Femur (tissue), 1 donor: ENCODE results near the gene BLOC1S3.
"Not testable (repeated sequence)": the region's sequence is repeated elsewhere in the genome, so short reads cannot be mapped to it uniquely, and the experiment has no call there.

Source experiments
- DNase-seq: peaks from one replicate; pipeline ENCODE4 v3.0.0-alpha.2; 2017

Gene BLOC1S3

GRCh38 chr19:45186509-45187334 lies 8.1 kb downstream of the BLOC1S3 start:
- peak; percentile 19 for DNase-seq

- DNase-seq = peak; percentile 25
Observed at GRCh38 chr19:45187421-45188100, 9.0 kb downstream of the BLOC1S3 start.

GRCh38 chr19:45189971-45190370 lies 11.4 kb downstream of the BLOC1S3 start:
- no peak for DNase-seq

- DNase-seq = no peak
Observed at GRCh38 chr19:45191375-45191774, 12.8 kb downstream of the BLOC1S3 start.

GRCh38 chr19:45195764-45196163 lies 17.2 kb downstream of the BLOC1S3 start:
- DNase-seq = no peak

- peak; percentile 64 for DNase-seq
Observed at GRCh38 chr19:45200568-45200967, 22.0 kb downstream of the BLOC1S3 start.

GRCh38 chr19:45202637-45203036 lies 24.1 kb downstream of the BLOC1S3 start:
- DNase-seq = no peak

GRCh38 chr19:45205810-45206209 lies 27.2 kb downstream of the BLOC1S3 start:
- DNase-seq = no peak

GRCh38 chr19:45206328-45206727 lies 27.7 kb downstream of the BLOC1S3 start:
- DNase-seq = no peak

- DNase-seq = peak; percentile 64
Observed at GRCh38 chr19:45211751-45212381, 33.3 kb downstream of the BLOC1S3 start.

- DNase-seq = no peak
Observed at GRCh38 chr19:45213031-45213430, 34.4 kb downstream of the BLOC1S3 start.

GRCh38 chr19:45215391-45216191 lies 37.0 kb downstream of the BLOC1S3 start:
- DNase-seq = peak; percentile 46

- no peak for DNase-seq
Observed at GRCh38 chr19:45216667-45217066, 38.1 kb downstream of the BLOC1S3 start.

GRCh38 chr19:45217193-45217956 lies 38.8 kb downstream of the BLOC1S3 start:
- DNase-seq = no peak

- no peak for DNase-seq
Observed at GRCh38 chr19:45217957-45218334, 39.4 kb downstream of the BLOC1S3 start.

GRCh38 chr19:45218426-45218825 lies 39.8 kb downstream of the BLOC1S3 start:
- no peak for DNase-seq

GRCh38 chr19:45218911-45219743 lies 40.5 kb downstream of the BLOC1S3 start:
- no peak for DNase-seq

- no peak for DNase-seq
Observed at GRCh38 chr19:45222724-45223123, 44.1 kb downstream of the BLOC1S3 start.

GRCh38 chr19:45223879-45224278 lies 45.3 kb downstream of the BLOC1S3 start:
- DNase-seq = no peak

GRCh38 chr19:45224645-45225044 lies 46.1 kb downstream of the BLOC1S3 start:
- DNase-seq = no peak

GRCh38 chr19:45229056-45229455 lies 50.5 kb downstream of the BLOC1S3 start:
- DNase-seq = not testable (repeated sequence)
